ENCODE results near the gene FBRSL1.

DNA sequence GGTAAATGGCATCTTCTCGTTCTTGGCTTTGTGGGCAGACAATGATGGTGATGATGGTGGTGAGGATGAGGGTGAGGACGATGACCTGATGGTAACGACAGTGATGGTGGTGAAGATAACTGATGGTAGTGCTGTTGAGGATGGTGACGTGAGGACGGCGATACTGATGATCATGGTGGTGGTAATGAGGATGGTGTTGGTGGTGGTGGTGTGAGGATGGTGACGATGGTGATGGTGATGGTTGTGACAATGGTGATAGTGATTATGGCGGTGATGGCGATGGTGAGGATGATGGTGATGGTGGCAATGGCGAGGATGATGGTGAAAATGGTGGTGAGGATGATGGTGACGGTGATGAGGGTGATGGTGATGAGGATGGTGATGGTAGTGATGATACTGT lies 54.5 kb downstream of the FBRSL1 start:
- TF ChIP-seq CTCF (IDR thresholded peaks at IDR 0.05 in 2 of 3, conservative IDR thresholded peaks at IDR 0.05 in 1 of 3; ENCODE audit: borderline replicate concordance in 1 of 3, insufficient read depth in 1 of 3, low read depth in 2 of 3, low read length in 2 of 3) (no peak), POLR2A (IDR thresholded peaks at IDR 0.05; ENCODE audit: borderline replicate concordance, extremely low read depth, insufficient read depth, insufficient read length) (no peak), POLR2AphosphoS5 (IDR thresholded peaks at IDR 0.05; ENCODE audit: low read depth, low read length) (no peak), SRF (IDR thresholded peaks at IDR 0.05; ENCODE audit: low read depth) (no peak), FOSL1 (IDR thresholded peaks at IDR 0.05; ENCODE audit: low read depth) (no peak)
